H9 (cell line): ENCODE data around the gene RAC2. TPM values are rescaled to one million over a fixed set of nuclear protein-coding genes. Genes with fewer than 3 reads are reported as not detected.

ENCODE experiments used
- DNase-seq: peaks from one replicate; pipeline ENCODE4 v3.0.0-alpha.2; 2017
- H2AFZ ChIP-seq: one replicate; pipeline ENCODE4 v1.6.1; 2013; ENCODE audit warnings: mild to moderate bottlenecking, low read length, control low read depth, moderate library complexity
- H2AK5ac ChIP-seq: 2 replicates; pipeline ENCODE4 v1.6.1; 2013; ENCODE audit warnings: low read length, control low read depth, mixed read lengths; ENCODE audit not compliant: insufficient read length
- H2BK120ac ChIP-seq: one replicate; pipeline ENCODE4 v1.6.1; 2013; ENCODE audit warnings: low read depth, mild to moderate bottlenecking, low read length, control low read depth, inconsistent platforms; ENCODE audit not compliant: poor library complexity, severe bottlenecking
- H2BK12ac ChIP-seq: 2 replicates; pipeline ENCODE4 v1.6.1; 2013; ENCODE audit warnings: low read length, control low read depth, mixed read lengths, low read depth; ENCODE audit not compliant: insufficient read length
- H2BK15ac ChIP-seq: 2 replicates; pipeline ENCODE4 v1.6.1; 2013; ENCODE audit warnings: low read depth, low read length, control low read depth
- H2BK20ac ChIP-seq: one replicate; pipeline ENCODE4 v1.6.1; 2013; ENCODE audit warnings: low read depth, mild to moderate bottlenecking, low read length, control low read depth, inconsistent platforms; ENCODE audit not compliant: poor library complexity, severe bottlenecking
- H2BK5ac ChIP-seq: 2 replicates; pipeline ENCODE4 v1.6.1; 2013; ENCODE audit warnings: low read length, control low read depth, mixed read lengths; ENCODE audit not compliant: insufficient read length
- H3K14ac ChIP-seq: 2 replicates; pipeline ENCODE4 v1.6.1; 2013; ENCODE audit warnings: low read length, control low read depth; ENCODE audit not compliant: insufficient read depth
- H3K18ac ChIP-seq: 2 replicates; pipeline ENCODE4 v1.6.1; 2013; ENCODE audit warnings: low read depth, mild to moderate bottlenecking, mixed read lengths, low read length, control low read depth; ENCODE audit not compliant: insufficient read length
- H3K23ac ChIP-seq: 2 replicates; pipeline ENCODE4 v1.6.1; 2013; ENCODE audit warnings: low read length, control low read depth, mixed read lengths, low read depth; ENCODE audit not compliant: insufficient read length
- H3K23me2 ChIP-seq: 2 replicates; pipeline ENCODE4 v1.6.1; 2013; ENCODE audit warnings: low read depth, mild to moderate bottlenecking, mixed read lengths, low read length, control low read depth; ENCODE audit not compliant: insufficient read length, poor library complexity, severe bottlenecking
- H3K27ac ChIP-seq: 2 replicates; pipeline ENCODE4 v1.5.1; 2013; ENCODE audit warnings: low read length, control low read depth, mixed read lengths, low read depth; ENCODE audit not compliant: insufficient read length
- H3K27me3 ChIP-seq: 2 replicates; pipeline ENCODE4 v1.6.1; 2013; ENCODE audit warnings: low read length, control low read depth, inconsistent platforms; ENCODE audit not compliant: insufficient read depth
- H3K4ac ChIP-seq: 2 replicates; pipeline ENCODE4 v1.6.1; 2013; ENCODE audit warnings: low read depth, mild to moderate bottlenecking, control low read depth, inconsistent platforms, low read length, moderate library complexity
- H3K4me1 ChIP-seq: 2 replicates; pipeline ENCODE4 v1.6.1; 2013; ENCODE audit warnings: low read length, control low read depth, inconsistent platforms; ENCODE audit not compliant: insufficient read depth
- H3K4me2 ChIP-seq: 2 replicates; pipeline ENCODE4 v1.6.1; 2013; ENCODE audit warnings: low read length, control low read depth, mixed read lengths; ENCODE audit not compliant: insufficient read length, insufficient read depth
- H3K56ac ChIP-seq: 2 replicates; pipeline ENCODE4 v1.6.1; 2013; ENCODE audit warnings: low read depth, mild to moderate bottlenecking, mixed read lengths, low read length, control low read depth; ENCODE audit not compliant: insufficient read length
- H3K79me1 ChIP-seq: 2 replicates; pipeline ENCODE4 v1.6.1; 2013; ENCODE audit warnings: low read depth, mild to moderate bottlenecking, moderate library complexity, low read length, control low read depth, inconsistent platforms; ENCODE audit not compliant: insufficient read depth, poor library complexity, severe bottlenecking
- H3K79me2 ChIP-seq: 2 replicates; pipeline ENCODE4 v1.6.1; 2013; ENCODE audit warnings: low read length, control low read depth, inconsistent platforms; ENCODE audit not compliant: insufficient read depth
- H3K9ac ChIP-seq: 2 replicates; pipeline ENCODE4 v1.6.1; 2013; ENCODE audit warnings: low read length, control low read depth, mixed read lengths; ENCODE audit not compliant: insufficient read length; ENCODE audit errors: extremely low read depth
- H3K9me3 ChIP-seq: one replicate; pipeline ENCODE4 v1.6.1; 2013; ENCODE audit warnings: low read depth, low read length, inconsistent platforms; ENCODE audit not compliant: control insufficient read depth
- H3T11ph ChIP-seq: one replicate; pipeline ENCODE4 v1.6.1; 2013; ENCODE audit warnings: mild to moderate bottlenecking, low read length, control low read depth, inconsistent platforms
- H4K20me1 ChIP-seq: one replicate; pipeline ENCODE4 v1.6.1; 2013; ENCODE audit not compliant: control insufficient read depth, insufficient read length, insufficient read depth
- H4K5ac ChIP-seq: 2 replicates; pipeline ENCODE4 v1.6.1; 2013; ENCODE audit warnings: low read depth, mild to moderate bottlenecking, mixed read lengths, low read length, control low read depth; ENCODE audit not compliant: insufficient read length
- H4K8ac ChIP-seq: replicated peaks from 2 replicates; pipeline ENCODE4 v1.6.1; 2013; ENCODE audit warnings: low read length, control low read depth, mixed read lengths, low read depth; ENCODE audit not compliant: insufficient read length
- H4K91ac ChIP-seq: 2 replicates; pipeline ENCODE4 v1.6.1; 2013; ENCODE audit warnings: low read depth, mild to moderate bottlenecking, moderate library complexity, mixed read lengths, low read length, control low read depth; ENCODE audit not compliant: insufficient read length
- H3K27ac Mint-ChIP-seq, 3 experiments: 2 replicates in 2 of 3; 3 replicates in 1 of 3; pipeline ENCODE4 v1.8.0; 2020 to 2021; ENCODE audit warnings: mixed read lengths in 3 of 3, mild to moderate bottlenecking in 1 of 3, moderate library complexity in 1 of 3
- H3K27me3 Mint-ChIP-seq: 2 replicates; pipeline ENCODE4 v1.8.0; 2021; ENCODE audit warnings: low read depth, mild to moderate bottlenecking, moderate library complexity, mixed read lengths
- H3K36me3 Mint-ChIP-seq, 3 experiments: 2 replicates in 2 of 3; 3 replicates in 1 of 3; pipeline ENCODE4 v1.8.0; 2020 to 2021; ENCODE audit warnings: low read depth in 3 of 3, mixed read lengths in 3 of 3; ENCODE audit not compliant: insufficient read depth in 1 of 3
- H3K4me1 Mint-ChIP-seq, 2 experiments: 2 replicates each; pipeline ENCODE4 v1.8.0; 2020; ENCODE audit warnings: mixed read lengths in 2 of 2
- H3K4me3 Mint-ChIP-seq, 2 experiments: 2 replicates in 1 of 2; 3 replicates in 1 of 2; pipeline ENCODE4 v1.8.0; 2020 to 2021; ENCODE audit warnings: mild to moderate bottlenecking in 2 of 2, mixed read lengths in 2 of 2, moderate library complexity in 1 of 2
- H3K9me3 Mint-ChIP-seq, 2 experiments: 2 replicates in 1 of 2; 3 replicates in 1 of 2; pipeline ENCODE4 v1.8.0; 2020; ENCODE audit warnings: mild to moderate bottlenecking in 2 of 2, mixed read lengths in 2 of 2, moderate library complexity in 1 of 2
- WGBS: extraction: QIAGEN DNeasy Blood & Tissue Kit; methylation state at CpG from one replicate; pipeline ENCODE4 v1.1.7; 2013; ENCODE audit warnings: missing lambda C conversion rate, low lambda C conversion rate, mixed read lengths; ENCODE audit not compliant: insufficient read length; ENCODE audit errors: extremely low coverage; 5-methylcytosine and 5-hydroxymethylcytosine counted together
- total RNA-seq: library from RNA; stranded (reverse); gene quantifications from 2 replicates; pipeline ENCODE4 v1.2.1, GENCODE V29; 2021
- TF ChIP-seq, protein P1 (sequence below): fragments of 200-600 bp; sonication (generic); conservative IDR thresholded peaks from 3 replicates; pipeline ENCODE4 v1.8.0; 2021; ENCODE audit warnings: antibody characterized with exemption, mild to moderate bottlenecking

Gene RAC2
- total RNA-seq, 1 experiment from 2014 or later = 2.8 TPM

DNA sequence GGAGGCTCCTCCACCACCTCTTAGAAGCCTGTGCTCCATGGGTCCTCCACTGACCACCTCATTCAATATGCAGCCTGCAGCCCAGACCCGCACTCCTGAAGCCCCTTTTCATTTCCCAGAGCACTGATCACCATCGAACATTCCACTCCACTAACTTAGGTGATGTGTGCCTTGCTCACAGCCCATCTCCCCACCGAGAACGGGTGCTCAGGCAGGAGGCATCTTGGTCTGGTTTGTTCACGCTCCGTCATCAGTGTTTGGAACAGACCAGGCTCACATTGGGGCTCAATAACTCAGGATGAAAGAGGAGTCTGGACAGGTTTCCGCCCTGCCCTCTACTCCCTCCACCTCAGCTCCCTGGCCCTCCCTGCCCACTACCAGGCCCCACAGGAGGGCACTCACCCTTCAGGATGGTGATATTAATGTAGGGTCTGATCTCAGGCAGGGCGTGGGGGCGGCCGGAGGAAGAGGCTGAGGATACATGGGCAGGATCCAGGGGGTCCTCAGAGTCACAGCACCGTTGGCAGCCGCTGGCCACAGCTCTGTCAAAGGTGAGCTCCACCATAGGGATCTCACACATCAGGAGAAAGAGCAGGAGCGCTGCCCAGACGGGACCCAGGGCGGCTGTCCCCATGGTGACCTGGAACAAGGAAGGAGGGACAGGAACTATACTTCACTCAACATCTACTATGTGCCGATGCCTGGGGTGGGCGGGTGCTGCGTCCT is 59.1 kb downstream of the RAC2 start:
- no peak overlapping the region for H2BK12ac ChIP-seq
- Mint-ChIP-seq H3K27me3 (peaks cover 2% of the 10 kb centered on the region), H3K27ac (no peak overlapping the region; a peak in 1 of 7 replicates), H3K4me1 (peaks cover 29 to 46% of the 10 kb centered on the region in 2 experiments), H3K9me3 (no peaks in the 10 kb centered on the region), H3K36me3 (peaks cover 0 to 4% (median 0%) of the 10 kb centered on the region in 3 experiments; a peak in 2 of 7 replicates), H3K4me3 (no peak overlapping the region; a peak in 1 of 5 replicates)
- H4K5ac ChIP-seq = no peak overlapping the region
- H2BK15ac ChIP-seq = no peak overlapping the region
- H4K91ac ChIP-seq = no peak overlapping the region
- peaks cover 5% of the 10 kb centered on the region for H3K4me1 ChIP-seq
- H3K23me2 ChIP-seq = peaks cover 9% of the 10 kb centered on the region
- H3K14ac ChIP-seq = no peak overlapping the region
- no peaks in the 10 kb centered on the region for H3K79me2 ChIP-seq
- no peak overlapping the region for H3T11ph ChIP-seq
- no peak overlapping the region for H3K56ac ChIP-seq
- no peak for DNase-seq
- H3K18ac ChIP-seq = no peak overlapping the region
- H3K27ac ChIP-seq = no peak overlapping the region
- no peak overlapping the region for H2AK5ac ChIP-seq
- no peak overlapping the region for H3K23ac ChIP-seq
- H3K4ac ChIP-seq = no peak overlapping the region
- WGBS = no CpG with 5 or more reads among the region's 18 CpGs
- H4K8ac ChIP-seq = no peak overlapping the region
- no peak overlapping the region for H2BK5ac ChIP-seq
- H2BK20ac ChIP-seq = no peak overlapping the region
- no peak overlapping the region for H2AFZ ChIP-seq
- H4K20me1 ChIP-seq = no peaks in the 10 kb centered on the region
- H3K9me3 ChIP-seq = no peaks in the 10 kb centered on the region
- no peak overlapping the region for H3K9ac ChIP-seq
- H3K79me1 ChIP-seq = no peaks in the 10 kb centered on the region
- no peaks in the 10 kb centered on the region for H3K27me3 ChIP-seq
- no peak overlapping the region for H2BK120ac ChIP-seq
- TF ChIP-seq, protein P1, sequence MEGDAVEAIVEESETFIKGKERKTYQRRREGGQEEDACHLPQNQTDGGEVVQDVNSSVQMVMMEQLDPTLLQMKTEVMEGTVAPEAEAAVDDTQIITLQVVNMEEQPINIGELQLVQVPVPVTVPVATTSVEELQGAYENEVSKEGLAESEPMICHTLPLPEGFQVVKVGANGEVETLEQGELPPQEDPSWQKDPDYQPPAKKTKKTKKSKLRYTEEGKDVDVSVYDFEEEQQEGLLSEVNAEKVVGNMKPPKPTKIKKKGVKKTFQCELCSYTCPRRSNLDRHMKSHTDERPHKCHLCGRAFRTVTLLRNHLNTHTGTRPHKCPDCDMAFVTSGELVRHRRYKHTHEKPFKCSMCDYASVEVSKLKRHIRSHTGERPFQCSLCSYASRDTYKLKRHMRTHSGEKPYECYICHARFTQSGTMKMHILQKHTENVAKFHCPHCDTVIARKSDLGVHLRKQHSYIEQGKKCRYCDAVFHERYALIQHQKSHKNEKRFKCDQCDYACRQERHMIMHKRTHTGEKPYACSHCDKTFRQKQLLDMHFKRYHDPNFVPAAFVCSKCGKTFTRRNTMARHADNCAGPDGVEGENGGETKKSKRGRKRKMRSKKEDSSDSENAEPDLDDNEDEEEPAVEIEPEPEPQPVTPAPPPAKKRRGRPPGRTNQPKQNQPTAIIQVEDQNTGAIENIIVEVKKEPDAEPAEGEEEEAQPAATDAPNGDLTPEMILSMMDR = no peak
- no peak overlapping the region for H3K4me2 ChIP-seq
